Adrenal gland (tissue), 12 donors: ENCODE data around the gene USP11. TPM values are rescaled to one million over a fixed set of nuclear protein-coding genes. Genes with fewer than 3 reads are reported as not detected.

ENCODE experiments used
- DNase-seq, 7 donors: peaks; one replicate each; pipeline ENCODE4 v3.0.0-alpha.2; 2019 to 2020
- H3K27ac ChIP-seq, 5 donors: fragments of 200-600 bp; sonication (generic) in 4 of 5; 1 replicate in 3 of 5; 2 replicates in 2 of 5; pipeline versions ENCODE4 v1.5.1 to v1.8.0; 2016 to 2020; ENCODE audit warnings: mild to moderate bottlenecking in 1 of 5
- H3K27me3 ChIP-seq: fragments of 200-600 bp; 2 replicates; pipeline ENCODE4 v1.8.0; 2021
- H3K36me3 ChIP-seq, 2 donors: fragments of 200-600 bp; replicated peaks in 1 of 2; 1 replicate in 1 of 2; 2 replicates in 1 of 2; pipeline versions ENCODE4 v1.5.1 to v1.8.0; 2018 to 2022
- H3K4me1 ChIP-seq, 2 donors: fragments of 200-600 bp; replicated peaks in 1 of 2; 1 replicate in 1 of 2; 2 replicates in 1 of 2; pipeline versions ENCODE4 v1.5.1 to v1.8.0; 2018 to 2021
- H3K4me3 ChIP-seq, 4 donors: fragments of 200-600 bp; sonication (generic) in 3 of 4; one replicate each; pipeline ENCODE4 v1.5.1; 2016 to 2018
- H3K9me3 ChIP-seq, 3 donors: fragments of 200-600 bp; sonication (generic) in 1 of 3; replicated peaks in 1 of 3; 1 replicate in 2 of 3; 2 replicates in 1 of 3; pipeline versions ENCODE4 v1.5.1 to v1.8.0; 2016 to 2021
- POLR2A ChIP-seq, 2 donors: fragments of 450-650 bp; IDR thresholded peaks; one replicate each; pipeline ENCODE4 v1.6.1; 2017; ENCODE audit warnings: antibody characterized with exemption in 2 of 2, mild to moderate bottlenecking in 2 of 2, moderate library complexity in 1 of 2
- WGBS, 4 donors: extraction: QIAGEN DNeasy Blood & Tissue Kit in 2 of 4; methylation state at CpG; one replicate each; pipeline versions ENCODE4 v1.1.5 to v1.1.7; 2013 to 2017; 5-methylcytosine and 5-hydroxymethylcytosine counted together
- intact Hi-C, 2 donors: fragments of 100-400 bp; cut with DNase I; formaldehyde crosslinking; loops; one replicate each; pipeline versions ENCODE4 v1.14.1 to v1.15.0; 2022 to 2023
- polyA plus RNA-seq, 3 donors: library from polyadenylated mRNA; stranded (reverse); fragments of 200-250 nt in 2 of 3; fragments of 350-450 nt in 1 of 3; fragmentation: Illumina TruSeq in 1 of 3; extraction: RNeasy Lipid Tissue Mini Kit (QIAGEN cat#74804) in 1 of 3; gene quantifications; one replicate each; pipeline ENCODE4 v1.2.3, GENCODE V29; 2013 to 2014
- total RNA-seq, 9 donors: library from RNA; depleted of rRNA in 4 of 9; stranded (reverse); fragments of >200 nt in 4 of 9; fragments of 120-200 nt in 1 of 9; fragmentation: NEBNext Ultra II Directional in 1 of 9; extraction: Animal tissue kit (Norgen Biotek cat#: 25700) in 1 of 9; gene quantifications; one replicate each; pipeline versions ENCODE4 v1.1.0 to v1.2.4, GENCODE V29; 2013 to 2023
- TF ChIP-seq, protein P1 (sequence below), 6 experiments: fragments of 450-650 bp in 4 of 6; fragments of 200-600 bp in 2 of 6; sonication (generic) in 1 of 6; IDR thresholded peaks; 1 replicate in 5 of 6; 2 replicates in 1 of 6; pipeline versions ENCODE4 v1.5.1 to v1.8.0; 2016 to 2021; ENCODE audit warnings: antibody characterized with exemption in 6 of 6, mild to moderate bottlenecking in 2 of 6, moderate library complexity in 1 of 6
- donor health status: healthy with polysubstance abuse.
- donor health status: Bipolar disorder and iron deficiency.
- donor health status: DM: yes; HTN: yes; CAD: no.
- donor health status: DM: no; HTN: no; CAD: no.
- donor health status: DM: no; HTN: no; CAD: no.
- donor health status: DM: yes; HTN: yes; CAD: no.

The USP11 gene
- total and polyA plus RNA-seq, 12 donors, result 27.4 to 63.0 (median 52.1) TPM

GRCh38 chrX:47228550-47229270 is 4.1 kb upstream of the USP11 start:
- H3K27me3 ChIP-seq, result no peaks in the 10 kb centered on the region
- no peak for DNase-seq
- H3K27ac ChIP-seq, result no peak overlapping the region
- WGBS, 4 donors, result 91 to 96% (median 92%) methylated on average over 9 to 12 of the region's 12 CpGs
- intact Hi-C loops, result no loop called here
- H3K4me1 ChIP-seq, result peaks cover 0 to 7% of the 10 kb centered on the region in 2 donors
- H3K36me3 ChIP-seq, result peaks cover 0 to 40% of the 10 kb centered on the region in 2 donors
- no peak overlapping the region for H3K4me3 ChIP-seq
- TF ChIP-seq, protein P1, sequence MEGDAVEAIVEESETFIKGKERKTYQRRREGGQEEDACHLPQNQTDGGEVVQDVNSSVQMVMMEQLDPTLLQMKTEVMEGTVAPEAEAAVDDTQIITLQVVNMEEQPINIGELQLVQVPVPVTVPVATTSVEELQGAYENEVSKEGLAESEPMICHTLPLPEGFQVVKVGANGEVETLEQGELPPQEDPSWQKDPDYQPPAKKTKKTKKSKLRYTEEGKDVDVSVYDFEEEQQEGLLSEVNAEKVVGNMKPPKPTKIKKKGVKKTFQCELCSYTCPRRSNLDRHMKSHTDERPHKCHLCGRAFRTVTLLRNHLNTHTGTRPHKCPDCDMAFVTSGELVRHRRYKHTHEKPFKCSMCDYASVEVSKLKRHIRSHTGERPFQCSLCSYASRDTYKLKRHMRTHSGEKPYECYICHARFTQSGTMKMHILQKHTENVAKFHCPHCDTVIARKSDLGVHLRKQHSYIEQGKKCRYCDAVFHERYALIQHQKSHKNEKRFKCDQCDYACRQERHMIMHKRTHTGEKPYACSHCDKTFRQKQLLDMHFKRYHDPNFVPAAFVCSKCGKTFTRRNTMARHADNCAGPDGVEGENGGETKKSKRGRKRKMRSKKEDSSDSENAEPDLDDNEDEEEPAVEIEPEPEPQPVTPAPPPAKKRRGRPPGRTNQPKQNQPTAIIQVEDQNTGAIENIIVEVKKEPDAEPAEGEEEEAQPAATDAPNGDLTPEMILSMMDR (IDR thresholded peaks at IDR 0.05), result no peak
- no peak for TF ChIP-seq POLR2A (IDR thresholded peaks at IDR 0.05)
- H3K9me3 ChIP-seq, result no peaks in the 10 kb centered on the region

DNA sequence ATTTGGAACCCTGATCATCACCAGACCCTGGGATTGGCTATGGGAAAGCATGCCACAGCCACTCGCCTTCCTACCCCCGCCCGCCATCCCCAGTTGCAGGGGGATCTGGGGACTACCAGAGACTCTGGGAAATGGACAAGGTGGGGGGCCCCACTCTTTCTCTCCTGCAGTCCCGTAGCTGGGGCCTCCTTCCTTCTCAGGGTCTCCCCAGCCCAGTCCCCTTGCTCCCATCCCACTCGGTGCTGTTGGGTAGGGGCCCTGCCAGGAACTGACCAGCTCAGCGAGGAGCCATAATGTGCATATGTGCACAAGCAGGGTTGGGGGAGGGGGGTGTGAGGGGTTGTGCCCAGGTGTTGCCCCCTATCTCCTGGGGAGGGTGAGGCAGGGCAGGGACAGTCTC is 3.4 kb upstream of the USP11 start:
- Histone ChIP-seq H3K36me3 (peaks cover 0 to 33% of the 10 kb centered on the region in 2 donors), H3K4me3 (no peak overlapping the region), H3K9me3 (no peaks in the 10 kb centered on the region), H3K27me3 (peaks cover 3% of the 10 kb centered on the region), H3K4me1 (peaks cover 0 to 7% of the 10 kb centered on the region in 2 donors), H3K27ac (no peak overlapping the region)
- 95 to 100% (median 95%) methylated on average over 1 to 6 of the region's 6 CpGs; no CpG with 5 or more reads in 1 of the 4 donors for WGBS, 4 donors
- intact Hi-C loops, result no loop called here
- no peak for DNase-seq
- TF ChIP-seq, protein P1 (IDR thresholded peaks at IDR 0.05), result no peak
- no peak for TF ChIP-seq POLR2A (IDR thresholded peaks at IDR 0.05)

DNA sequence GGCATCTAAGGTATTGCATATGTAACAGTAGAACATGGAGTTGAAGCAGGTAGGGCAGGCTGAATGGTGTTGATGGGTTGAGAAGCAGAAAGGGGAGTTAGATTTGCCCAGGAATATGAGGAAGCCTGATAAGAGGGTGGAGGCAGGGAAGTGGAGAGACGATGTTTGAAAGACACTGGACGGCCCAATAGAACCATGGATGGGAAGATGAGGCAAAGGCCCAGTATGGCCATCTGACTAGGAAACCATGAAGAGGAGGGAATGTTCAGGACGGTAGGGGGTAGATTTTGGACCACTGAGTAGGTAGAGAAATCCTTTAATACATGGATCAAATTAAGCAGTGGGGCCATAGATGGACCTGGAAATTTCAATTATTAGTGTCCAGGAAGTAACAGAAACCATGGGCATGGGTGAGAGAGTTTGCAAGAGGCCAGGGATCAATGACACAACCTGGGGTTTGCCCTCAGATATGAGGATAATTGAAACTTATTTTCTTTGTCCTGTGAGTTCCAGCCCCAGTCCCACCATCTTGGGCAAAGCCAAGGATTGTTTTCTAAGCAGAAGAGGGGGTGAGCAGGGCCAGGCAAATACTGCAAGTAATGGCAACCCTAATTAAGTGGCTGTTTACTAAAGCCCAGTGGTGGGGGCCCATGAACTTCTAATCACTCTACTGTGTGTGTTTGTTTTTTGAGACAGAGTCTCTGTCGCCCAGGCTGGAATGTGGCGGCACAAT is 2.5 kb upstream of the USP11 start:
- intact Hi-C loops, result no loop called here
- 87 to 96% (median 89%) methylated on average over 3 to 5 of the region's 5 CpGs for WGBS, 4 donors
- TF ChIP-seq, protein P1 (IDR thresholded peaks at IDR 0.05), result no peak
- no peak for TF ChIP-seq POLR2A (IDR thresholded peaks at IDR 0.05)

DNA sequence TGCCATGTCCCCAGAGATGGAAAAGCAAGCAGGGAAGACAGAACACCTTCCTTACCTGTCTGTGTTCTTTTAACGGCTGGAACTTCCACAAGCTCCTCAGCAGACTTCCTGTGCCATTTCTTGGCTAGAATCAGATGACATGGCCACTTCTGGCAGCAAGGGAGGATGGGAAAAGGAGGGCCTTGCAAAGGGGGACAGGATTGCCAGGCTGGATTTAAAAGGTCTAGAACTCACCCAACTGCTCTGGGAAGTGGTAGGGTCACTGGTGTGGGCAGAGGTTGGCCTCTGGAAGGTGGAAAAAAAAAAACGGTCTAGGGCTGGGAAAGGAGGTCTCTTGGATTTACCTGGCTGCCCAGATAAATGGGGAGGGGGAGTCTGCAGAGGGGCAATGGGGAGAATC is 1.6 kb upstream of the USP11 start:
- intact Hi-C loops, result no loop called here
- Histone ChIP-seq H3K4me1 (peaks cover 0 to 7% of the 10 kb centered on the region in 2 donors), H3K27me3 (peaks cover 7% of the 10 kb centered on the region), H3K36me3 (peaks cover 0 to 16% of the 10 kb centered on the region in 2 donors), H3K27ac (no peak overlapping the region), H3K9me3 (no peaks in the 10 kb centered on the region), H3K4me3 (no peak overlapping the region)
- 64 to 77% (median 73%) methylated on average over 1 to 2 of the region's 2 CpGs for WGBS, 4 donors
- DNase-seq, result no peak
- TF ChIP-seq, protein P1 (IDR thresholded peaks at IDR 0.05), result no peak
- TF ChIP-seq POLR2A (IDR thresholded peaks at IDR 0.05), result no peak

More for the DNA sequence above, 2.5 kb upstream of the USP11 start:
- no peak for DNase-seq
- Histone ChIP-seq H3K36me3 (peaks cover 0 to 24% of the 10 kb centered on the region in 2 donors), H3K27me3 (peaks cover 7% of the 10 kb centered on the region), H3K27ac (no peak overlapping the region), H3K4me3 (no peak overlapping the region), H3K9me3 (no peaks in the 10 kb centered on the region), H3K4me1 (peaks cover 0 to 7% of the 10 kb centered on the region in 2 donors)
